HG02763 (cell line): Measurements from ENCODE around the gene PXYLP1.

Experiments
- ATAC-seq: cut with Tn5 transposase; IDR thresholded peaks from one replicate; pipeline ENCODE4 v1.9.1; 2021; ENCODE audit warnings: mild to moderate bottlenecking, moderate library complexity; ENCODE audit not compliant: unreplicated experiment

The PXYLP1 gene

GRCh38 chr3:141271279-141272030, 39.8 kb downstream of the PXYLP1 start:
- ATAC-seq = no peak

DNA sequence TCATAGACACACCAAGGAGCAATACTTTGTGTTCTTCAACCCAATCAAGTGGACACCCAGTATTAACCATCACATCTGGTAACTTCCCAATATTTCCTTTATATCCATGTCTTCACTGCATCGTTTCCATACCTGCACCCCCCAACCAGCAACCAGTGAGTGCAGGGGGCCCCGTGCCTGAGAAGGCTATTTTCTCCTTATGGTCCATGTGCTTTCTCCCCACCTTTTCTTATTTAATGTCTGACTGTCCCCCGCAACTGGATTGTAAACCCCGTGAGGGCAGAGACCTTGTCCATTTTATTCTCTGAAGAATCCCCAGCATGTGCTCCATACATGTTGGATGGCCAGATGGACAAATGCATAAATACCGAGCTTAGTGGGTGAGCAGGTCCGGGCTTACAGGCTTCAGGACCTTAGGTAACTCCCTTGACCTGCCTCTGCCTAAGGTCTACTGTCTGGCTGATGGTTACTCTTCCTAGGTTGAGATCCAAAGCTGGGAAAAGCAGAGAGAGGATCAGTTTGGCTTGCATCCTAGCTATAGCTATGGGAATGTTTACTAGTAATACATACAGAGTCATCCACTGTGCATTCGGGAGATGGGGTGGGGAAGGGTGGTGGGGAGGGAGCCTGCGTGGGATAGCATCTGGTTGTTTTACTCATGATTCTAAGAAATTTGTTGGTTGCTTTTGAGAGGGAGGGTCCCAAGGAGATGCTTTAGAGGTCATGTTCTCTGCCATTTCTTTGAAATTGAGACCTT, 41.5 kb downstream of the PXYLP1 start:
- ATAC-seq = no peak

GRCh38 chr3:141273700-141274410, 42.2 kb downstream of the PXYLP1 start:
- no peak for ATAC-seq

GRCh38 chr3:141274411-141275031, 42.9 kb downstream of the PXYLP1 start:
- ATAC-seq = no peak

DNA sequence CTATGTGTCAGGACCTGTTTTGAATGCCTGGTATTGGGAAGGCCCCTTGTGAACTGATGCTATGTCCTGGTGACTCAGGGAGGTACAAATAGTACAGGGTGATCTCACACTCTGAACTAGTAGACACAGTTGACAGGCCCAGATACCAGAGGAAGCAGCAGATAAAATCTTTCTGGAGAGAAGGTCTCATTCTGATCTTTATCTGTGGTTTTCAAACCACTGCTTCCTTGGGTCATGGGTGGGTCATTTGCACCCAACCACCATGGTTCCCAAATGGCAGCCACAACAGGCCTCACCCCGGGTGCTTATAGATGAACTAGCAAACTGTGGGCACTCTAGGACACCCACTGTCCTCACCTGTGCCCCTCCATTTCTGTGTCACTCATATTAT, 43.4 kb downstream of the PXYLP1 start:
- ATAC-seq = no peak

- ATAC-seq = no peak
These were observed 43.9 kb downstream of the PXYLP1 start for GRCh38 chr3:141275511-141275910.

DNA sequence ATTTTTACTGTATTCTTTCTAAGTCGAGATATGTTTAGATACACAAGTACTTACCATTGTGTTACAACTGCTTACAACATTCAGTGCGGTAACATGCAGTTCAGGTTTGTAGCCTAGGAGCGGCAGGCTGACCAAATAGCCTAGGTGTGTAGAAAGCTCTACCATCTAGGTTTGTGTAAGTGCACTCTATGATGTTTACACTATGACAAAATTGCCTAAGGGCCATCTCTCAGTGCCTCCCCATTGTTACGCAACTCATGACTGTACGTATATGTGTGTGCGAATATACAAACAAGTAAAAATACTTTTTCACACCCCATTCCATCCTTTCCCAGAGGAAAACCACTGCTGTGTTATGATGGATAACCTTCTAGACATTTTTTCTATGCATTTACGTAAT, 44.3 kb downstream of the PXYLP1 start:
- no peak for ATAC-seq

DNA sequence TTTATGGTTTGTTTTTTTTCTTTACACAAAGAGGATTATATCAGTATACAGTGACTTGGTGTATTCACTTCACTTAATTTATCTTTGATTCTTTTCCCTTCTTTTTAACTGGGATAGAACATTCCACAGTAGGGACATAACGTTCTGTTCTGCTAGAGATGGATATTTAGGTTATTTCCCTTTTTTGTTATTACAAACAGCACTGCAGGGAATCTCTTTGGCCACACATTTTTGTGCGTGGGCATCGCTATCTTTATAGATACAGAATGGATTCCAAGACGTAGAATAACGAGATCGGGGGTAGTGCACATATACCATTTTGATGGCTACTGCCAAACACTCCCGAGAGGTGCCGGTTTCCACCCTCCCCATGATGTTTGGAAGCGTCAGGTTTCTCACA, 44.8 kb downstream of the PXYLP1 start:
- no peak for ATAC-seq

DNA sequence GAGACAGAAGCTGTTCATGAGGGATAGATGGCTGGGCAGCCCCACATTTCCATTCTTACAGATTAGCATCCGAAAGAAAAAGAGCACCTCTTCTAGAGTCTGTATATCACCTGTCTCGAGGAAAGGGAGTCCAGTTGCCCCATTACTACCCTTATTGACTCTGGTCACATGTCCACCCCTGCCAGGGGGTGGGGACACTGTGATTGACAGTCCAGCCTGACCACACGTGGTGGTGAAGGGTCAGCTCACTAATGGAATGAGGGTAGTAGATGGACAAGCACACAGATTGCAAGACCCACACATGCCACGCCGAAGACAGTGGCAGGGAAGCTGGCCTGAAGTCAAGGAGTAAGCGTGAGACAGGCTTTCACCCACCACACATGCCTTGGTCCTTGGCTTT, 45.8 kb downstream of the PXYLP1 start:
- ATAC-seq = no peak

- no peak for ATAC-seq
These were observed 46.8 kb downstream of the PXYLP1 start for GRCh38 chr3:141278196-141279076.

GRCh38 chr3:141279077-141279967, 47.7 kb downstream of the PXYLP1 start:
- ATAC-seq = no peak

DNA sequence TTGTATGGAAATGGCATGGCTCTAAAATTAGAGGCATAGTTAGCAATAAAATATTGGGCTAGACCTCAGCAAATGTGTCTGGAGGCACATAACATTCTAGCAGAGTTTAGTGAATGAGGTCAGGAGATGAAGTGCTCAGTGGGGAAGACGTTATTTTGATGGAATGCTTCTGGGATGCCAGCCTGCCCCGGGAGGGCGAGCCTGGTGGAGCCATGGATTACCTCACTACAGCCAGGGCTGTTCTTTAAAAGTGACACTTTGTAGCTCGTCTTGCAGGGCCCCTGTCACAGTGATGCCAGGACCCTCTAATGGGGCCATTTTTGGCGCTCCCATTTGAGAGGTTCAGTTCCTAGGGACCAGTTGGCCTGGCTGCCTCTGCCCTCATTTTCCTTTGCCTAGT, 48.5 kb downstream of the PXYLP1 start:
- ATAC-seq = no peak

GRCh38 chr3:141280690-141281089, 49.1 kb downstream of the PXYLP1 start:
- no peak for ATAC-seq

GRCh38 chr3:141285570-141285969, 53.9 kb downstream of the PXYLP1 start:
- no peak for ATAC-seq

DNA sequence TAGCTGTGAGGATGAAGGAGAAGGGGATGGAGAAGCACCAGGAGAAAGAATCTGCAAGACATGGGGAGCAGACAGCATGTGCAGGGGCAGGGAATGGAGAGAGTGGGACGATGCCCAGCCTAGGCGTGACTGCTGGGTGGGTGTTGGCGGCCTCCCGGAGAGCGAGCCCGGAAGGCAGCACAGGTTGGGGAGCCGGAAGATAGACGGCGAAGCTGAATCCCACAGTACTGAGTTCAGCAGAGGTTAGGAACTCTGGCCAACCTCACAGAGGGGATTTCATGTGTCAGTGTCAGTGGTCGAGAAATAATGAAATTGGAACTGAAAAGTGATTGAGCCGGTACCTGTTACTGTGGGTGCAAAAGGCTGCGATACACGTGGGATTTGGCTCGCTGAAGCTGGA, 55.2 kb downstream of the PXYLP1 start:
- no peak for ATAC-seq

DNA sequence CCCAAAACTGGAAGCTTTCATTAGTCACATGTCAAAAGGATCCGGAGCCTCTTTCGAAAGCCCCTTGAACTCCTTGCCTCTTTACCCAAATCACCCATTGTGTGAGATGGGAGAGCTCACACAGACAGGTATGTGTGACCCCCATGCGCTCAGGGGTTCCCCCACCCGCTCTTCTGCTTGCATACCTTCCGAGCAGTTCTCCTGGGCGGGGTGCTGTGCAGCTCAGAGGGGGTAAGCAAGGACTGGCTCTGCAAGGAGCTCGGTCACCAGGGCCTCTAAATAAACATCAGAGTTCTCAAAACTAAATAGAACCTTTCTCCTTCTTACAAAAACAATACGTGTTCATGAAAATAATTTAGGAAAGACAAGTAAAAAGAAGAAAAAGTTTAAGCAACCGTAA, 55.7 kb downstream of the PXYLP1 start:
- ATAC-seq = no peak

DNA sequence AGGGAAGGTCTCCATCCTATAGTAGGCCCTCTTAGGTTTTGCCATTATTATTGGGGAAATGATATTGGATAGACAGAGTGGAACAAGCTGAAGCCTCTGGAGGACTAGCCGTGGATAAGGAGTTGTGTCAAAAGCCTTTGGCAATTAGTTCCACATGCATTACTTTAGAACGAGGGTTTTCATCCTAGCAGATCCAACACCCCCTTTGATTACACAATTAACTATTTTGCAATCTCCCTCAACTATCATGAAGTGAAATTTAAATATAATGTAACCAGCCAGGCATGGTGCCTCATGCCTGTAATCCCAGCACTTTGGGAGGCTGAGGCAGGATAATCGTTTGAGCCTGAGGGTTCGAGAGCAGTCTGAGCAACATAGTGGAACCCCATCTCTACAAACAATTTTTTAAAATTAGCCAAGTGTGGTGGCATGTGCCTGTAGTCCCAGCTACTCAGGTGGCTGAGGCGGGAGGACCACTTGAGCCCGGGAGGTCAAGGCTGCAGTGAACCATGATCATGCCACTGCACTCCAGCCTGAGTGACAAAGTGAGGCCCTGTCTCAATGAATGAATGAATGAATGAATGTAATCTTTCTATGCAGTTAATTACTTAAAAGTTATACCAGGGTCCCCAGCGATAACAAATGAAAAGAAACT, 56.8 kb downstream of the PXYLP1 start:
- no peak for ATAC-seq

DNA sequence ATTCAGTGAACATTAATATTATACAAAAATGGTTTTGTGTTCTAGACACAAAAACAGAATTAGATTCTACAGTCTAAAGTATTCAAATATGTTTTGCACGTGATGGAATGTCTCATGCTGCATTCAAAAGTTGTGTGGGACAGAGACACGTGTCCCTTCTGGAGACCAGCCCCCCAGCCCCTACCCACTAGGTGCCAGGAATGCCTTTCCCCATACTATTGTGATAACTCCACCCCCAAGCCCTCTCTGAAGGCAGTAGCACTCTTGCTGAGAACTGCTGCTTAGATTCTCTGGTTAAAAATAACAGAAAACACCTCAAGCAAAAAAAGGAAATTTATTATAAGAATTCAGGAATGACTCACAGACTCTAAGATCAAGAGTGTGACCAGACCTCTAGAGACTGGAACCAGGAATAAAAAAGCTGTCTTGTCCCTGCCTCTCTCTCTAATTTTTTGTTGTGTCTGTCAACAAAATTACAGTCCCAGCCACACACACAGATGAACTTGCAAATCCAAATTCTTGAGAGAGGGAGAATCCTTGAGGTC, 57.7 kb downstream of the PXYLP1 start:
- no peak for ATAC-seq
